Activated CD4-positive, alpha-beta T cell treated with anti-CD3 and anti-CD28 coated beads, Interleukin-2, amount 10 ng/mL, durations not matched to agents 7 days and 5 days (primary cell): ENCODE data around the gene THUMPD2. TPM values are rescaled to one million over a fixed set of nuclear protein-coding genes. Genes with fewer than 3 reads are reported as not detected.
"Not testable (repeated sequence)": the region's sequence is repeated elsewhere in the genome, so short reads cannot be mapped to it uniquely, and the experiment has no call there.

Experiments used
- CTCF ChIA-PET: fragments of 350-600 bp; sonication (Branson Sonifier 250); formaldehyde crosslinking; loops from one replicate; lab custom pipeline; 2021; ENCODE audit warnings: antibody characterized with exemption; lab: Charles Lee
- POLR2A ChIA-PET: fragments of 350-600 bp; sonication (Branson Sonifier 250); formaldehyde crosslinking; loops from one replicate; lab custom pipeline; 2021; ENCODE audit warnings: antibody characterized with exemption; lab: Charles Lee
- DNase-seq: peaks from one replicate; pipeline ENCODE4 v3.0.0-alpha.2; 2020
- H3K27ac Mint-ChIP-seq: one replicate; pipeline ENCODE4 v1.8.0; 2021; ENCODE audit warnings: mild to moderate bottlenecking, moderate library complexity, mixed read lengths
- H3K27me3 Mint-ChIP-seq: one replicate; pipeline ENCODE4 v1.8.0; 2021; ENCODE audit warnings: mixed read lengths
- H3K36me3 Mint-ChIP-seq: one replicate; pipeline ENCODE4 v1.8.0; 2021; ENCODE audit warnings: low read depth, mixed read lengths
- H3K4me1 Mint-ChIP-seq: one replicate; pipeline ENCODE4 v1.8.0; 2021; ENCODE audit warnings: mixed read lengths
- H3K4me3 Mint-ChIP-seq: one replicate; pipeline ENCODE4 v1.8.0; 2021; ENCODE audit warnings: mild to moderate bottlenecking, moderate library complexity, mixed read lengths
- H3K9me3 Mint-ChIP-seq: one replicate; pipeline ENCODE4 v1.8.0; 2021; ENCODE audit warnings: mixed read lengths
- total RNA-seq, 2 experiments: library from RNA; stranded (reverse); gene quantifications; one replicate each; pipeline ENCODE4 v1.2.3, GENCODE V29; 2021

Gene THUMPD2
- total RNA-seq, 2 experiments from 2014 or later: 11.5 to 12.9 TPM

GRCh38 chr2:39737661-39738060, 41.4 kb downstream of the THUMPD2 start:
- Mint-ChIP-seq H3K9me3 (no peaks in the 10 kb centered on the region), H3K27ac (no peak overlapping the region), H3K4me1 (no peaks in the 10 kb centered on the region), H3K4me3 (no peak overlapping the region), H3K36me3 (peaks cover 50% of the 10 kb centered on the region), H3K27me3 (no peaks in the 10 kb centered on the region)
- CTCF ChIA-PET: interaction anchor here (0.9 kb wide), 1 partner anchor 19 kb away, joined by 3 read pairs; no protein-coding TSS in a partner anchor
- no peak for DNase-seq
- POLR2A ChIA-PET: interaction anchor here (0.6 kb wide), 1 partner anchor 321 kb away, joined by 4 read pairs; no protein-coding TSS in a partner anchor

DNA sequence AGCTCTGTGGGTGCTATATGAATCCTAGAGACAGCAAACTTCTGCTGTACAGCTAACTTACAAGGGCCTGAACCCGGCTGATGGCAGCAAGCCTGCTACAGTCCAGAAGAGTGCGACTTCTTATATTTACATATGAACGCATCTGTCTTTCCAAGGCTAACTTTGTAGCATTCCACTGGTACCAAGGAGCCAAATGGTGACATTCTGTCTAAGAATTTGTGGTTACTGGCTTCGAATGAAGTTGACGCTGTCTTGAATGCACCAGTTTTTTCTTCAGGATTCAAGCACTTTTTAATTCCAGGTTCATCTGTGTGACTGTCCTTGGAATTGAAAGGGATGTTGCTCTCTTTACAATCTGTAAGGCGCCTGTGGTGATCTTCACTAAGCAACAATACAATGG, 42.4 kb downstream of the THUMPD2 start:
- H3K9me3 Mint-ChIP-seq: no peaks in the 10 kb centered on the region
- ChIA-PET CTCF (no interaction called here), POLR2A (no interaction called here)
- no peaks in the 10 kb centered on the region for H3K4me1 Mint-ChIP-seq
- H3K4me3 Mint-ChIP-seq: no peak overlapping the region
- peaks cover 44% of the 10 kb centered on the region for H3K36me3 Mint-ChIP-seq
- H3K27ac Mint-ChIP-seq: no peak overlapping the region
- no peak for DNase-seq
- H3K27me3 Mint-ChIP-seq: no peaks in the 10 kb centered on the region

DNA sequence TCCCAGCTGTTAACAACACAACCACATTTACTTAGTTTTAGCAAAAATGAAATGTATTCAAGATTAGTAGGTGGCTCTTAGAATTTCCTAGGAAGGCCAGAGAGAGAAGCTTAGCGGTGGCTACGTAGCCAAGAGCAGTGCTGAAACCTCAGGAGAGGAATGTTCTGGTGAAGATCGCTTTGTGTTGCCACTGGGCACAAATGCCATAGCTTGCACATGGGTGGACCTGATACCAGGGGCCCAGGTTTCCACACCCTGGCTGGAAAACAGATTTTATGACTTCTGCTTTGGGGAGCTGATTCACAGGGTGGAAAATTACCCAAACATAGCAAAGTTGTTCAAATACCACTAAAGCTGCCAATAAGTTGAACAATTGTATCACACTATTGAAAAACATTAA, 43.4 kb downstream of the THUMPD2 start:
- POLR2A ChIA-PET: no interaction called here
- H3K27me3 Mint-ChIP-seq: no peaks in the 10 kb centered on the region
- H3K9me3 Mint-ChIP-seq: no peaks in the 10 kb centered on the region
- DNase-seq: no peak
- H3K4me3 Mint-ChIP-seq: no peak overlapping the region
- no peaks in the 10 kb centered on the region for H3K4me1 Mint-ChIP-seq
- H3K27ac Mint-ChIP-seq: no peak overlapping the region
- peaks cover 39% of the 10 kb centered on the region for H3K36me3 Mint-ChIP-seq
- CTCF ChIA-PET: interaction anchor here (0.9 kb wide), 1 partner anchor 21 kb away, joined by 6 read pairs; no protein-coding TSS in a partner anchor

DNA sequence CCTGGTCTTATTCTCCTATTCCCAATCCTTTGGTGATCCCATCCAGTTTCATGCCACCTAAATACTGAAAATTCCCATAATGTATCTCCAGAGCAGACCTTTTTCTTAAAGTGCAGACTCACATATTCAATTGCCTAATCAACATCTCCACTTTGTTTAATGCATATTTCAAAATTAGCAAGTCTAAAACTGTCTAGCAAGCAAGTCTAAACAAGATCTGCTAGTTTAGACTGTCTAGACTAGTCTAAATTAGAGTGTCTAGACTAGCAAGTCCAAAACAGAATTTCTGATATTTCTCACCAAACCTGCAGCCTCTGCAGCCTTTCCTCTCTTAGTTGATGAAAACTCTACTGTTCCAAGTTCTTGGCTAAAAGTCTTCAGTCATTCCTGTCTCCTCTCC, 44.6 kb downstream of the THUMPD2 start:
- no peaks in the 10 kb centered on the region for H3K27me3 Mint-ChIP-seq
- H3K4me1 Mint-ChIP-seq: no peaks in the 10 kb centered on the region
- H3K4me3 Mint-ChIP-seq: no peak overlapping the region
- CTCF ChIA-PET: no interaction called here
- DNase-seq: no peak
- H3K27ac Mint-ChIP-seq: no peak overlapping the region
- H3K9me3 Mint-ChIP-seq: no peaks in the 10 kb centered on the region
- H3K36me3 Mint-ChIP-seq: peaks cover 35% of the 10 kb centered on the region
- POLR2A ChIA-PET: no interaction called here

- Mint-ChIP-seq H3K36me3 (peaks cover 30% of the 10 kb centered on the region), H3K9me3 (no peaks in the 10 kb centered on the region), H3K27ac (no peak overlapping the region), H3K4me3 (no peak overlapping the region), H3K4me1 (peaks cover 5% of the 10 kb centered on the region), H3K27me3 (no peaks in the 10 kb centered on the region)
- POLR2A ChIA-PET: no interaction called here
- CTCF ChIA-PET: interaction anchor here (0.6 to 1.1 kb wide), 2 partner anchors 291 to 505 kb away, joined by 3 read pairs; no protein-coding TSS in a partner anchor
- DNase-seq: no peak
These were observed 45.9 kb downstream of the THUMPD2 start for GRCh38 chr2:39733070-39733674.

DNA sequence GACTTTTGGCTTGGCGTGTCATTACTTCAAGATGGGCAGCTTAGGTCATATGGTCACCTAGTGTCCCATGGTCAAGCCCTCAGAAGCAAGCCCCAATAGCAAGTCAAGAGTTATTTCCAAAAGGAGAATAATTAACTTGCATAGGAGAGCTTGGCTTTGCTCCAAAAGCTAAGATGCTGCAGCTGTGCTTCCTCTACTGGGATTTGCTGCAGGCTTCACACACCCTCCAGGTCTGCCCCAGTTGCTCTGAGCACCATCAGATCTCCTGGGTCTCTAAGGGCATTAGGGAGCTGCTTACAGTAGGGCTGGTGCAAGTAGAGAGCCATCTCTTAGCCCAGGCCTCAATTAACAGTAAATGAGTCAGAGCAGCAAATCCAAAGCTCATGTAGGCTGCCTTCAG, 46.6 kb downstream of the THUMPD2 start:
- Mint-ChIP-seq H3K36me3 (peaks cover 25% of the 10 kb centered on the region), H3K4me3 (no peak overlapping the region), H3K27ac (no peak overlapping the region), H3K4me1 (peaks cover 8% of the 10 kb centered on the region), H3K27me3 (no peaks in the 10 kb centered on the region), H3K9me3 (no peaks in the 10 kb centered on the region)
- DNase-seq: no peak
- CTCF ChIA-PET: interaction anchor here (0.6 to 1.1 kb wide), 2 partner anchors 290 to 505 kb away, joined by 3 read pairs; no protein-coding TSS in a partner anchor
- POLR2A ChIA-PET: no interaction called here

- H3K27ac Mint-ChIP-seq: no peak overlapping the region
- peaks cover 21% of the 10 kb centered on the region for H3K36me3 Mint-ChIP-seq
- no peaks in the 10 kb centered on the region for H3K9me3 Mint-ChIP-seq
- H3K27me3 Mint-ChIP-seq: no peaks in the 10 kb centered on the region
- H3K4me3 Mint-ChIP-seq: no peak overlapping the region
- ChIA-PET POLR2A (no interaction called here), CTCF (interaction anchor here (0.5 kb wide), 1 partner anchor 33 kb away, joined by 4 read pairs; no protein-coding TSS in a partner anchor)
- peaks cover 8% of the 10 kb centered on the region for H3K4me1 Mint-ChIP-seq
- DNase-seq: no peak
These were observed 47.5 kb downstream of the THUMPD2 start for GRCh38 chr2:39731546-39731945.

GRCh38 chr2:39730685-39731302, 48.3 kb downstream of the THUMPD2 start:
- Mint-ChIP-seq H3K27me3 (no peaks in the 10 kb centered on the region), H3K4me1 (peaks cover 10% of the 10 kb centered on the region), H3K27ac (no peak overlapping the region), H3K9me3 (no peaks in the 10 kb centered on the region), H3K4me3 (no peak overlapping the region), H3K36me3 (peaks cover 21% of the 10 kb centered on the region)
- DNase-seq: no peak
- POLR2A ChIA-PET: no interaction called here
- CTCF ChIA-PET: interaction anchor here (1.1 kb wide), 1 partner anchor 351 kb away, joined by 5 read pairs; no protein-coding TSS in a partner anchor

DNA sequence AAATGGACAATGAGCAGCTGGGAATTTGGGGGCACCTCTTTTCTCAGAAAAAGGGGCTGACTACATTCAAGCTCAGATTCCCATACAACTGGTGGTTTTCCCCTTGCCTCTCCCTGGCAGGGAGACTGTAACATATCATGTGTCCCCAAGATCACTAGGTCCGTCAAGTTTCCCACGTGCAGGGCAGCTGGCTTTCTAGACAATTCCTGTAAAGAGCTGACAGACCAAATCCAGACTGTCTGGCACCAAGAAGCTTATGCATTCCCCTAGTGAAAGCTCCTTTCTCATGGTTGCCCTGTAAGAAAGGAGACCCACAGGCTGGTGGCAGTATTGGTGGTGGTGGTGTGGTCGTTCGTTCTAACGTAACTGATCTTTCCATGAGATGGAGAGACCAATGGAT, 48.8 kb downstream of the THUMPD2 start:
- Mint-ChIP-seq H3K36me3 (peaks cover 17% of the 10 kb centered on the region), H3K27ac (no peak overlapping the region), H3K4me3 (no peak overlapping the region), H3K27me3 (no peaks in the 10 kb centered on the region), H3K4me1 (peaks cover 10% of the 10 kb centered on the region), H3K9me3 (no peaks in the 10 kb centered on the region)
- no peak for DNase-seq
- CTCF ChIA-PET: interaction anchor here (1.1 kb wide), 2 partner anchors 212 to 351 kb away, joined by 3 to 5 read pairs; no protein-coding TSS in a partner anchor
- POLR2A ChIA-PET: no interaction called here

- Mint-ChIP-seq H3K27me3 (peaks cover 3% of the 10 kb centered on the region), H3K27ac (no peak overlapping the region), H3K4me3 (no peak overlapping the region), H3K36me3 (peaks cover 4% of the 10 kb centered on the region), H3K4me1 (peaks cover 10% of the 10 kb centered on the region), H3K9me3 (no peaks in the 10 kb centered on the region)
- peak; percentile 13 for DNase-seq
- ChIA-PET CTCF (interaction anchor here (1.1 to 1.7 kb wide), 3 partner anchors 10 to 211 kb away, joined by 3 to 5 read pairs (median 4); no protein-coding TSS in a partner anchor), POLR2A (no interaction called here)
These were observed 50.1 kb downstream of the THUMPD2 start for GRCh38 chr2:39728941-39729351.

DNA sequence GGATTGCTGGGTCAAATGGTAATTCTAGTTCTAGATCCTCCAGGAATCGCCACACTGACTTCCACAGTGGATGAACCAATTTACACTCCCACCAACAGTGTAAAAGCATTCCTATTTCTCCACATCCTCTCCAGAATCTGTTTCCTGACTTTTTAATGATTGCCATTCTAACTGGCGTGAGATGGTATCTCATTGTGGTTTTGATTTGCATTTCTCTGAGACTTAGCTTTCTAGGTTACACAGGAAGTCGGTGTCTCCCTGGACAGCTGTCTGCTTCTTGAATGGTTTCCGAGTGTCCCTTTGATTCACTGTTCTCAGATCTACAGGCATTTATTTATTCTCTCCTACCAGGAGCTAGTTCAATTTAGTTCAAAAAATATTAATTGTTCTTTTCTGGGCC, 51.0 kb downstream of the THUMPD2 start:
- H3K36me3 Mint-ChIP-seq, DNase-seq, H3K27me3 Mint-ChIP-seq, H3K4me3 Mint-ChIP-seq, H3K27ac Mint-ChIP-seq, H3K9me3 Mint-ChIP-seq: not testable (repeated sequence)
- CTCF ChIA-PET: interaction anchor here (1.7 kb wide), 1 partner anchor 9 kb away, joined by 4 read pairs; no protein-coding TSS in a partner anchor
- POLR2A ChIA-PET: interaction anchor here (0.6 kb wide), 1 partner anchor 10 kb away, joined by 3 read pairs; no protein-coding TSS in a partner anchor
- peaks cover 10% of the 10 kb centered on the region for H3K4me1 Mint-ChIP-seq

DNA sequence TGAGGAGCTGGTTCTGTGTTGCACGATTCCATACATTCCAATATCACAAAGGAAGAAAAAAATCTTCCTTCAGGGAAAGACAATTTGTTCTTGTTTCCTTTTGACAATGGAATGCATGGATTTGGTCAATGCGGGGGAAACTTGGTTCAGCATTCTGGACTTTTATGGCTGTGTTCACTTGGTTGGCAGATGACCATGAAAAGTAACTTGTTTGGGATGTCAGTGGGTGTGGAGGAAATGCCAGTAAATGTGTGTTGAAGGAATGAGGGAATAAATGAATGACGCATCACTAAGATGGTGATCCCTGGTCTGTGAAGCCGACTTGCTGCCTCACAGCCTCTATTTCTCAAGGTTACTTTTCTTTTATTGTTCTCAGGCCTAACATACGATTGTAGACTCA, 53.7 kb downstream of the THUMPD2 start:
- no peak for DNase-seq
- peaks cover 10% of the 10 kb centered on the region for H3K4me1 Mint-ChIP-seq
- ChIA-PET CTCF (no interaction called here), POLR2A (no interaction called here)
- H3K4me3 Mint-ChIP-seq: no peak overlapping the region
- no peak overlapping the region for H3K27ac Mint-ChIP-seq
- no peaks in the 10 kb centered on the region for H3K36me3 Mint-ChIP-seq
- no peaks in the 10 kb centered on the region for H3K9me3 Mint-ChIP-seq
- H3K27me3 Mint-ChIP-seq: peaks cover 6% of the 10 kb centered on the region

DNA sequence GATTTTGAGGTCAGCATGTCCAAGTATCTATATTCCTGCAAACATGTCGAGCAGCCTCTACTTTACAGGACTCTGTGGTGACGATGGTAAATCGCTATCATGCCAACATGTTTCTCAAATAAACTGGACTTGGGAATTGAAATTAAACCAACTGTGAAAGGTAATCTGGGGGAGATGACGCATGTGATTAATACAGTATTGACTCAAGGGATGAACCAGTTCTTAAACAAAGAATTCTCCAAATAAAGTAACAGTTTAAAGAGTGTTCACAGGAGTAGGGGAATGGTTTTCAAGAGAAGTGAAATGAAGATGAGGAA, 54.3 kb downstream of the THUMPD2 start:
- Mint-ChIP-seq H3K9me3 (no peaks in the 10 kb centered on the region), H3K27me3 (peaks cover 6% of the 10 kb centered on the region), H3K27ac (no peak overlapping the region), H3K36me3 (no peaks in the 10 kb centered on the region), H3K4me1 (peaks cover 10% of the 10 kb centered on the region), H3K4me3 (no peak overlapping the region)
- DNase-seq: no peak
- POLR2A ChIA-PET: no interaction called here
- CTCF ChIA-PET: no interaction called here
